GM13976 (cell line): ENCODE results near the gene KRTAP9-1.

Experiments used
- DNase-seq: peaks from one replicate; pipeline ENCODE4 v3.0.0; 2012; ENCODE audit warnings: low spot score
- in situ Hi-C: fragments of 300-500 bp; cut with MboI; formaldehyde crosslinking; loops from one replicate; pipeline ENCODE4 v1.12.0; 2022; ENCODE audit warnings: low sequenced_read_pairs, mixed read lengths, inconsistent platforms; ENCODE audit not compliant: unreplicated experiment
- TF ChIP-seq, protein P1 (sequence below): IDR thresholded peaks from 2 replicates; pipeline ENCODE4 v1.5.1; 2012; ENCODE audit warnings: borderline replicate concordance, mild to moderate bottlenecking; ENCODE audit not compliant: insufficient read depth; ENCODE audit errors: extremely low read depth, missing control alignments, control extremely low read depth

Gene KRTAP9-1

DNA sequence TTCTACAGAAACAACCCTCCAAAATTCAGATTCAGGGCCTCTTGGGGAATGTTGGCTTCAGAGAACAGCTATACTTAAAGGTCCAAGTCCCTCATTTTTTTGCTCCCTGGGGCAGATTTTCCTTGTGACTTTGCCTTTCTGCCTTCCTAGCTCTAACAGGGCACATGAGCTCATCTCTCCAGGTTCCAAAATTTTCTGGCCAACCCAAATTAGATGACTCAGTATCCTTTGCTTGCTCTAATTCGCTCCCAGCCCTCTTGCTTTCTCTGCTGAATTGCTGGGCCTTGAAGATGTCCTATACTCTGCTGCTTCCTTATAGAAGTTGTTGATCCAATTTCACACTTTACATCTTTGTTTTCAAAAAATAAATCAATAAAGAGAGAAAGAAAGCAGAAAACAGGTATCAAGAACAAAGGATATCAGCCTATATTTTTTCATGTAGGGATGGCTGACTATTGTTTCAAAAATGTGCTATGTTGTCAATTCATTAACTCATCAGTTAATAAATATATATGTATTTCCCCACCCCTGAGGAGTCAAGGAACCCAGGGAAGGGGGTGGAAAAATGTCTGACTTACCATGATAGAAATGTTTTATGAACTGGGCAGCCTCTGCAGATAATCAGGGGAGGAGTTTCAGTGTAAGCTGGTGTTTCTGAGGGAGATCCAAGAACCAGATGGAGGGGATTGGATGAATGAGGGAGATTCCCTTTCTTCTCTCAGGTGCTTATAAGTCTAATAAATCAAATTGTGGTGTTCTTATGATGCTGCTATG lies 10.7 kb upstream of the KRTAP9-1 start:
- in situ Hi-C loops: no loop called here
- no peak for DNase-seq
- TF ChIP-seq, protein P1, sequence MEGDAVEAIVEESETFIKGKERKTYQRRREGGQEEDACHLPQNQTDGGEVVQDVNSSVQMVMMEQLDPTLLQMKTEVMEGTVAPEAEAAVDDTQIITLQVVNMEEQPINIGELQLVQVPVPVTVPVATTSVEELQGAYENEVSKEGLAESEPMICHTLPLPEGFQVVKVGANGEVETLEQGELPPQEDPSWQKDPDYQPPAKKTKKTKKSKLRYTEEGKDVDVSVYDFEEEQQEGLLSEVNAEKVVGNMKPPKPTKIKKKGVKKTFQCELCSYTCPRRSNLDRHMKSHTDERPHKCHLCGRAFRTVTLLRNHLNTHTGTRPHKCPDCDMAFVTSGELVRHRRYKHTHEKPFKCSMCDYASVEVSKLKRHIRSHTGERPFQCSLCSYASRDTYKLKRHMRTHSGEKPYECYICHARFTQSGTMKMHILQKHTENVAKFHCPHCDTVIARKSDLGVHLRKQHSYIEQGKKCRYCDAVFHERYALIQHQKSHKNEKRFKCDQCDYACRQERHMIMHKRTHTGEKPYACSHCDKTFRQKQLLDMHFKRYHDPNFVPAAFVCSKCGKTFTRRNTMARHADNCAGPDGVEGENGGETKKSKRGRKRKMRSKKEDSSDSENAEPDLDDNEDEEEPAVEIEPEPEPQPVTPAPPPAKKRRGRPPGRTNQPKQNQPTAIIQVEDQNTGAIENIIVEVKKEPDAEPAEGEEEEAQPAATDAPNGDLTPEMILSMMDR: no peak

DNA sequence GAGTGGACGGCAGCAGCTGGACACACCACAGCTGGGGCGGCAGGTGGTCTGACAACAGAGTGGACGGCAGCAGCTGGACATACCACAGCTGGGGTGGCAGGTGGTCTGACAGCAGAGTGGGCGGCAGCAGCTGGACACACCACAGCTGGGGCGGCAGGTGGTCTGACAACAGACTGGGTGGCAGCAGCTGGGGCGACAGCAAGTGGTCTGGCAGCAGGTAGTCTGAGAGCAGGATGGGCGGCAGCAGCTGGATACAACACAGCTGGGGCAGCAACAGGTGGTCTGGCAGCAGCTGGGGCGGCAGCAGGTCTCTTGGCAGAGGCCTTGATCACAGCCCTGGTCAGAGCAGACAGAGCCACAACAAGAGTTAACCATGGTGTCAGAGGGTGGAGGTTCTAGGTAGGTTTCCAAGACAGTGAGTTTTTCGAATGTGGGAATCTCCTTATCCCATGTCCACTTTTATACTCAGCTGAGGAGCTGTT lies 5.2 kb upstream of the KRTAP9-1 start, which contains the start of gene KRTAP4-1:
KRTAP4-1 (minus strand) TSS at position 432 of the 482 bp plus-strand sequence; CDS start at position 375, 57 bp downstream.
- in situ Hi-C loops: no loop called here

DNA sequence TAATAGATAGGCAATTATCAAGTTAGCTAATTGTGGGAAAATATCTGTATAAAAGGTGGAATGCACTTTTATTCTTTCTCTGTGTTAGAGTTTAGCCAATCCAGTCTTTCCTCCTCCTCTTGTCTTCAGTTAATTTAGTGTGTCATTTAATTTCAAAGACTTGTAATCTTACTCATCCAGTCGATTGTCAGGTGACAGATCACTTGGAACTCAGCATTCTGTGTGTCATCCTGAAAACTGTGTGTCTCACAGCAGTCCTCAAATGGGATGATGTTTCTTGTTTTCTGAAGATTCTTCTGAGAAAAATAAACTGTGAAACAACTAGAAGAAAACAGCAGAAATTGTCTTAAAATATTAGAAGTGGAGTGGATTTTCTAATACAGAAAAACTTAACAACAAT lies 4.7 kb upstream of the KRTAP9-1 start:
- TF ChIP-seq, protein P1: no peak
- in situ Hi-C loops: no loop called here
- DNase-seq: no peak

More for the DNA sequence above, 5.2 kb upstream of the KRTAP9-1 start, which contains the start of gene KRTAP4-1:
- TF ChIP-seq, protein P1: no peak
- no peak for DNase-seq

DNA sequence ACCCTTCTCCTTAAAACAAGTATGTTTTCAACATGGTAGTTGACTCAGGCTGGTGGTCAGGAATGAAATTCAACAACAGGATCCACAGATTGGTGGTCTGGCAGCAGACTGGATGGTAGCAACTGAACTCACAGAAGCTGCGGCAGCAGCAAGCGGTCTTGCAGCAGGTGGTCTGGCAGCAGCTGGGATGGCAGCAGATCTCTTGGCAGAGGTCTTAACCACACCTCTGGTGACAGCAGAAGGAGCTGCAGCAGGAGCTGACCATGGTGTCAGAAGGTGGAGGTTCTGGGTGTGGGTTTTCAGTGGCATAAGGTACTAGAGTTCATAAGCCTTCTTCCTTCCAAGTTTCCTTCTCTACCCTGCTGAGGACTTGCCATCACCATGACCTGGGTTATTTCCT lies 2.8 kb upstream of the KRTAP9-1 start:
- no peak for DNase-seq
- TF ChIP-seq, protein P1: no peak
- in situ Hi-C loops: no loop called here

DNA sequence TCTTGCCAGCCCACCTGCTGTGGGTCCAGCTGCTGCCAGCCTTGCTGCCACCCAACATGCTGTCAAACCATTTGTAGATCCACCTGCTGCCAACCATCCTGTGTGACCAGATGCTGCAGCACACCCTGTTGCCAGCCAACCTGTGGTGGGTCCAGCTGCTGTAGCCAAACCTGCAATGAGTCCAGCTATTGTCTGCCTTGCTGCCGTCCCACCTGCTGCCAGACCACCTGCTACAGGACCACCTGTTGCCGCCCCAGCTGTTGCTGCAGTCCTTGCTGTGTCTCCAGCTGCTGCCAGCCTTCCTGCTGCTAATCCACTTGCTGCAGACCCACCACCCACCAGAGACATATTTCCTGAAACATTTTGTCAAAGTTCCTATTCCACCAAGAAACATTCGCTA lies 641 bp downstream of the KRTAP9-1 start:
- in situ Hi-C loops: no loop called here

DNA sequence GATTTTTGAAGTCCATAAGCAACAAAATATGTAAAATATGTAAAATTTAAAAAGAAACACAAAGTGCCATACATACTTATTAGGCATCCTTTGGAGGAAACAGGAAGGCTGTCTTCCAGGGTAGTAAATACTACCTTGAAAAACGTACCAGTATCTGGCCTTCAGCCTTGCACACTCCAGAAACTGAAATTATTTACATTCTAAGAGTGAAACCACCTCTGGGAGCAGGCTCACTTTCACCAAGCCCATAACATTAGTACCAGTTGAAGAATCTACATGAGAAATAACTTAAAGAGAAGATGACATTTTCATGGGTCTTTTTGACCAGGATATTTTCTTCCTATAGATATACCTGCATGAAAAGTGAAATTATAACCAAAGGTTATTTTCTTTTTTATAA lies 6.4 kb downstream of the KRTAP9-1 start:
- DNase-seq: peak; percentile 25
- TF ChIP-seq, protein P1: no peak
- in situ Hi-C loops: no loop called here

More for the DNA sequence above, 641 bp downstream of the KRTAP9-1 start:
- DNase-seq: no peak
- TF ChIP-seq, protein P1: no peak
